ENCODE data around the gene NPPC.

Gene NPPC

GRCh38 chr2:231933916-231934401, 7.8 kb upstream of the NPPC start:
- Mint-ChIP-seq H3K4me1 (peaks cover 29% of the 10 kb centered on the region), H3K27me3 (ENCODE audit: low read depth) (peaks cover 34% of the 10 kb centered on the region), H3K36me3 (ENCODE audit: low read depth) (no peaks in the 10 kb centered on the region), H3K4me3 (no peak overlapping the region), H3K9me3 (no peaks in the 10 kb centered on the region), H3K27ac (no peak overlapping the region)
- TF ChIP-seq, protein P1, sequence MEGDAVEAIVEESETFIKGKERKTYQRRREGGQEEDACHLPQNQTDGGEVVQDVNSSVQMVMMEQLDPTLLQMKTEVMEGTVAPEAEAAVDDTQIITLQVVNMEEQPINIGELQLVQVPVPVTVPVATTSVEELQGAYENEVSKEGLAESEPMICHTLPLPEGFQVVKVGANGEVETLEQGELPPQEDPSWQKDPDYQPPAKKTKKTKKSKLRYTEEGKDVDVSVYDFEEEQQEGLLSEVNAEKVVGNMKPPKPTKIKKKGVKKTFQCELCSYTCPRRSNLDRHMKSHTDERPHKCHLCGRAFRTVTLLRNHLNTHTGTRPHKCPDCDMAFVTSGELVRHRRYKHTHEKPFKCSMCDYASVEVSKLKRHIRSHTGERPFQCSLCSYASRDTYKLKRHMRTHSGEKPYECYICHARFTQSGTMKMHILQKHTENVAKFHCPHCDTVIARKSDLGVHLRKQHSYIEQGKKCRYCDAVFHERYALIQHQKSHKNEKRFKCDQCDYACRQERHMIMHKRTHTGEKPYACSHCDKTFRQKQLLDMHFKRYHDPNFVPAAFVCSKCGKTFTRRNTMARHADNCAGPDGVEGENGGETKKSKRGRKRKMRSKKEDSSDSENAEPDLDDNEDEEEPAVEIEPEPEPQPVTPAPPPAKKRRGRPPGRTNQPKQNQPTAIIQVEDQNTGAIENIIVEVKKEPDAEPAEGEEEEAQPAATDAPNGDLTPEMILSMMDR (IDR thresholded peaks at IDR 0.05; ENCODE audit: unreplicated experiment in 3 of 3): no peak

DNA sequence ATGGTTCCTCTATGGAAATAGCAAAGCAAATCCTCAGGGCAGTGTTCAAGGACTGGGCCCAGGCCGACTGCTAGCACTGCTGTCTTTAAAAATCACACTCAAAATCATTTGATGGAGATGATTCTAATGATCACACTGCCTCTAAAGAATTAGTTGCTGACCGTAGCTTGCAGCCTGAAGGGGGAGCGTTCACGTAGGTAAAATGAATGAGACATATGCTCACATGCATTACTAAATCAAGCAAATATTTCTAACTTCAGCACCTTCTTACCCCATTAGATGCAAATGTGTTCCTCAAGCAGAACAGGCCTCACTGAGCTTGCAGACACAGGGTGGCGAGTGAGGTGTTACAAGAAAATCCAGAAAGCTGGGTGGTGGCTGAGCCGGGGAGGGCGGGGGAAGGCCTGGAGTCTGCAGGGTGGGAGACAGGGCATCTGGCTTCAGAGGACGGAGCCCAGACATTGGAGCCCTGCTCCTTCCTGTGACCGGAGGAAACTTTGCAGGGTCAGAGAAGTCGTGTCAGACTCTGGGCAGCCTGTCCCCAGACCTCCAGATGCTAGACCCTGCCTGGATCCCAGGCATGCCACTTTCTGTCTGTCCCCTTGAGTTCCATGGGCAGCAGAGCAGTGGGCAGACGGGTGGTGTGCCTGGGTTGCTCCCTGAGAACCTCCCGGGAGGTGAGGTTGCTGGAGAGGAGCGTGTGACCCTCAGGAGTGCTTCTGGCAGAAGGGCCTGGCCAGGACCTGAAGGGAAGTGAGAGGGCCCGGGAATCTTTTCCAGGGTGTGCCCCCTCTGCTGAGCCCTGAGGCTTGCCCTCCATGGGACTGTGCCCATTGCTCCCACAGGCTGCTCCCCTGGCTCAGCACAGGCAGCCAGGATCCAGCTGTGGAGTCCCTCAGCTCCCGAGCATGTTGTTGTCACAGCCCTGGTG, 7.1 kb upstream of the NPPC start:
- H3K9me3 Mint-ChIP-seq: no peaks in the 10 kb centered on the region
- H3K36me3 Mint-ChIP-seq (ENCODE audit: low read depth): no peaks in the 10 kb centered on the region
- no peak overlapping the region for H3K4me3 Mint-ChIP-seq
- TF ChIP-seq, protein P1 (IDR thresholded peaks at IDR 0.05; ENCODE audit: unreplicated experiment in 3 of 3): no peak
- H3K4me1 Mint-ChIP-seq: peaks cover 32% of the 10 kb centered on the region
- H3K27ac Mint-ChIP-seq: peak overlapping the region in 1 of 3 experiments; percentile 73
- peaks cover 41% of the 10 kb centered on the region for H3K27me3 Mint-ChIP-seq (ENCODE audit: low read depth)

DNA sequence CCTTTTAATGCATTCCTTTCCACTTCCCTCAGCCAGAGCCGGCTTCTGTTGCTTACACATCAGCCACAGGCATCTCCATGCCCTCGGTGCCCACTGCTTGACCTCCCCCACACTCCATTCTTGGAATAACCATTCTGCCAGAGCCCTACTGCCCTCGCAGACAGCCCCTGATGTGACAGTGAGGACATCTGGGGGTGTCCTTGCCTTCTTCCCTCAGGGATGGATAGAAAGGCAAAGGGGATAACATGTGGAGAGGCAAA, 6.4 kb upstream of the NPPC start:
- TF ChIP-seq, protein P1 (IDR thresholded peaks at IDR 0.05; ENCODE audit: unreplicated experiment in 3 of 3): no peak
- Mint-ChIP-seq H3K27me3 (ENCODE audit: low read depth) (peaks cover 47% of the 10 kb centered on the region), H3K4me3 (no peak overlapping the region), H3K27ac (no peak overlapping the region), H3K9me3 (no peaks in the 10 kb centered on the region), H3K4me1 (peaks cover 38% of the 10 kb centered on the region), H3K36me3 (ENCODE audit: low read depth) (no peaks in the 10 kb centered on the region)

GRCh38 chr2:231931481-231931915, 5.3 kb upstream of the NPPC start:
- H3K4me3 Mint-ChIP-seq: no peak overlapping the region
- peaks cover 50% of the 10 kb centered on the region for H3K4me1 Mint-ChIP-seq
- no peaks in the 10 kb centered on the region for H3K9me3 Mint-ChIP-seq

DNA sequence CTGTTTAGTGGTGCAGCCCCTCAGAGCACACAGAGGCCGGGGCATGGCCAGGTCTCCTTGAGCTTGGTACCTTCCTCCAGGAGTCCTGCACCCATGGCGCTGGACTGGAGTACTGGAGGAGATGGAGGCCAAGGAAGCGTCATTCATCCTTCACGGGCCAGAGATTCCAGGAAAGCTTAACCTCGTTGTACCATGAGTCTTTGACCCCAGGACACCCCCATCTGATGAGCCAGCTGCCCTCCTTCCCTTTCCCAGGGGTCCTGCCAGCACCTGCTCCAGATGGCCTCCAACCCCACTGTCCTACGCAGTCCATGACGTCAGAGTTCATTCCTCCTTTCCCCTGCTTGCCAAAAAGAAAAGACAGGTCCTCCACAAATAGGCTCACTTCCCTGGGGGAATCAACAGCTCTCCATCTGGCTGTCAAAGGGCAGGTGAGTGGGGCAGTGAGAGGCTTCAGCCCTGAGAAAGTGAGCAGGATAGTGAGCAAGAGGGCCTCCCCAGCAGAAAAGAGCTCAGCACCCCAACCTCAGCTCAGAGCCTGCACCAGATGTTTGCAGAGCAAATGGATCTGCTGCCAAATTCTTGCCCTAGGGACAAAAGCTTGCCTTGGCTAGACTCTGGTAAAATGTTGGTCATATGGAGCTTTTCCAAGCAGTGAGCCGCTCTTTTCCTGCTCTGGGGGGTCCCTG, 4.5 kb upstream of the NPPC start:
- H3K4me1 Mint-ChIP-seq: peaks cover 51% of the 10 kb centered on the region
- TF ChIP-seq, protein P1 (IDR thresholded peaks at IDR 0.05; ENCODE audit: unreplicated experiment in 3 of 3): no peak
- H3K36me3 Mint-ChIP-seq (ENCODE audit: low read depth): no peaks in the 10 kb centered on the region
- H3K4me3 Mint-ChIP-seq: no peak overlapping the region
- H3K27me3 Mint-ChIP-seq (ENCODE audit: low read depth): peaks cover 59% of the 10 kb centered on the region
- H3K9me3 Mint-ChIP-seq: no peaks in the 10 kb centered on the region
- no peak overlapping the region for H3K27ac Mint-ChIP-seq

More at GRCh38 chr2:231931481-231931915, 5.3 kb upstream of the NPPC start:
- Mint-ChIP-seq H3K36me3 (ENCODE audit: low read depth) (no peaks in the 10 kb centered on the region), H3K27me3 (ENCODE audit: low read depth) (peaks cover 59% of the 10 kb centered on the region), H3K27ac (no peak overlapping the region)
- TF ChIP-seq, protein P1 (IDR thresholded peaks at IDR 0.05; ENCODE audit: unreplicated experiment in 3 of 3): no peak
